Testis (tissue), 3 donors: Measurements from ENCODE around the gene LRMDA. TPM values are rescaled to one million over a fixed set of nuclear protein-coding genes. Genes with fewer than 3 reads are reported as not detected.

ENCODE experiments used
- DNase-seq: peaks from one replicate; pipeline ENCODE4 v3.0.0-alpha.2; 2019
- H3K27ac ChIP-seq, 2 donors: fragments of 200-600 bp; sonication (generic); one replicate each; pipeline ENCODE4 v1.5.1; 2019
- H3K27me3 ChIP-seq: fragments of 200-600 bp; sonication (generic); one replicate; pipeline ENCODE4 v1.5.1; 2019
- H3K36me3 ChIP-seq: fragments of 200-600 bp; sonication (generic); one replicate; pipeline ENCODE4 v1.5.1; 2017; ENCODE audit warnings: low read depth; ENCODE audit errors: missing control alignments
- H3K4me1 ChIP-seq: fragments of 200-600 bp; sonication (generic); one replicate; pipeline ENCODE4 v1.5.1; 2019
- H3K4me3 ChIP-seq, 2 donors: fragments of 200-600 bp; sonication (generic); one replicate each; pipeline ENCODE4 v1.5.1; 2017 to 2019
- H3K9me3 ChIP-seq: fragments of 200-600 bp; sonication (generic); one replicate; pipeline ENCODE4 v1.5.1; 2017
- CTCF ChIP-seq, 3 experiments: fragments of 450-650 bp in 2 of 3; fragments of 200-600 bp in 1 of 3; sonication (generic) in 1 of 3; IDR thresholded peaks; one replicate each; pipeline ENCODE4 v1.5.1; 2016 to 2019; ENCODE audit warnings: antibody characterized with exemption in 3 of 3, mild to moderate bottlenecking in 2 of 3, moderate library complexity in 1 of 3
- POLR2A ChIP-seq: fragments of 450-650 bp; IDR thresholded peaks from one replicate; pipeline ENCODE4 v1.6.1; 2017; ENCODE audit warnings: antibody characterized with exemption, mild to moderate bottlenecking, moderate library complexity
- WGBS, 2 donors: methylation state at CpG; one replicate each; pipeline ENCODE4 v1.1.5; 2018; 5-methylcytosine and 5-hydroxymethylcytosine counted together
- intact Hi-C: fragments of 100-400 bp; cut with DNase I; formaldehyde crosslinking; loops from one replicate; pipeline ENCODE4 v1.15.1; 2023; ENCODE audit warnings: low total_unique reads
- polyA plus RNA-seq: library from polyadenylated mRNA; stranded (reverse); fragments of 350-450 nt; fragmentation: Illumina TruSeq; extraction: RNeasy Lipid Tissue Mini Kit (QIAGEN cat#74804); gene quantifications from one replicate; pipeline ENCODE4 v1.2.3, GENCODE V29; 2014; ENCODE audit warnings: low read depth, low replicate concordance; ENCODE audit not compliant: insufficient read depth
- total RNA-seq, 2 donors: library from RNA; depleted of rRNA; stranded (reverse); fragments of >200 nt; gene quantifications; one replicate each; pipeline ENCODE4 v1.2.3, GENCODE V29; 2016

The LRMDA gene
- total and polyA plus RNA-seq, 3 donors from 2014 or later, result 7.6 to 13.8 (median 10.6) TPM

GRCh38 chr10:75773813-75774782 lies 342.7 kb downstream of the LRMDA start:
- no peaks in the 10 kb centered on the region for H3K9me3 ChIP-seq

GRCh38 chr10:75774783-75775490 lies 343.5 kb downstream of the LRMDA start:
- WGBS, 2 donors, result 75 to 81% methylated on average over 6 of the region's 6 CpGs
- Histone ChIP-seq H3K27ac (no peak overlapping the region), H3K9me3 (no peaks in the 10 kb centered on the region), H3K4me1 (no peaks in the 10 kb centered on the region), H3K27me3 (no peaks in the 10 kb centered on the region), H3K4me3 (no peak overlapping the region), H3K36me3 (no peaks in the 10 kb centered on the region)
- TF ChIP-seq CTCF (IDR thresholded peaks at IDR 0.05) (no peak), POLR2A (no peak)
- intact Hi-C loops, result no loop called here
- DNase-seq, result peak; percentile 81

More at GRCh38 chr10:75773813-75774782, 342.7 kb downstream of the LRMDA start:
- no peak overlapping the region for H3K4me3 ChIP-seq
- no peaks in the 10 kb centered on the region for H3K27me3 ChIP-seq
- no peak for DNase-seq
- H3K27ac ChIP-seq, result no peak overlapping the region
- intact Hi-C loops, result no loop called here
- TF ChIP-seq POLR2A (no peak), CTCF (IDR thresholded peaks at IDR 0.05) (no peak)
- no peaks in the 10 kb centered on the region for H3K36me3 ChIP-seq
- 79 to 80% methylated on average over 3 of the region's 3 CpGs for WGBS, 2 donors
- no peaks in the 10 kb centered on the region for H3K4me1 ChIP-seq

GRCh38 chr10:75776738-75777504 lies 345.5 kb downstream of the LRMDA start:
- Histone ChIP-seq H3K27me3 (no peaks in the 10 kb centered on the region), H3K9me3 (no peaks in the 10 kb centered on the region), H3K27ac (no peak overlapping the region), H3K4me1 (no peaks in the 10 kb centered on the region), H3K4me3 (no peak overlapping the region), H3K36me3 (no peaks in the 10 kb centered on the region)
- DNase-seq, result no peak
- 85 to 90% methylated on average over 9 of the region's 9 CpGs for WGBS, 2 donors
- intact Hi-C loops, result no loop called here
- TF ChIP-seq POLR2A (no peak), CTCF (IDR thresholded peaks at IDR 0.05) (no peak)

- intact Hi-C loops, result no loop called here
- H3K27ac ChIP-seq, result peak overlapping the region in 1 of 2 donors; percentile 16
- H3K9me3 ChIP-seq, result no peaks in the 10 kb centered on the region
- H3K4me1 ChIP-seq, result no peaks in the 10 kb centered on the region
- TF ChIP-seq CTCF (IDR thresholded peaks at IDR 0.05), result no peak
- TF ChIP-seq POLR2A, result no peak
- DNase-seq, result no peak
- H3K27me3 ChIP-seq, result no peaks in the 10 kb centered on the region
- no peak overlapping the region for H3K4me3 ChIP-seq
- H3K36me3 ChIP-seq, result no peaks in the 10 kb centered on the region
Observed at GRCh38 chr10:75778665-75779064, 347.2 kb downstream of the LRMDA start.
